ENCODE results near the gene AIG1. TPM values are rescaled to one million over a fixed set of nuclear protein-coding genes. Genes with fewer than 3 reads are reported as not detected.

AIG1 gene
- total RNA-seq, 3 donors from 2014 or later (not counting 1 experiment from before 2014, with no cell fraction given), result 5.6 to 8.9 (median 6.2) TPM

DNA sequence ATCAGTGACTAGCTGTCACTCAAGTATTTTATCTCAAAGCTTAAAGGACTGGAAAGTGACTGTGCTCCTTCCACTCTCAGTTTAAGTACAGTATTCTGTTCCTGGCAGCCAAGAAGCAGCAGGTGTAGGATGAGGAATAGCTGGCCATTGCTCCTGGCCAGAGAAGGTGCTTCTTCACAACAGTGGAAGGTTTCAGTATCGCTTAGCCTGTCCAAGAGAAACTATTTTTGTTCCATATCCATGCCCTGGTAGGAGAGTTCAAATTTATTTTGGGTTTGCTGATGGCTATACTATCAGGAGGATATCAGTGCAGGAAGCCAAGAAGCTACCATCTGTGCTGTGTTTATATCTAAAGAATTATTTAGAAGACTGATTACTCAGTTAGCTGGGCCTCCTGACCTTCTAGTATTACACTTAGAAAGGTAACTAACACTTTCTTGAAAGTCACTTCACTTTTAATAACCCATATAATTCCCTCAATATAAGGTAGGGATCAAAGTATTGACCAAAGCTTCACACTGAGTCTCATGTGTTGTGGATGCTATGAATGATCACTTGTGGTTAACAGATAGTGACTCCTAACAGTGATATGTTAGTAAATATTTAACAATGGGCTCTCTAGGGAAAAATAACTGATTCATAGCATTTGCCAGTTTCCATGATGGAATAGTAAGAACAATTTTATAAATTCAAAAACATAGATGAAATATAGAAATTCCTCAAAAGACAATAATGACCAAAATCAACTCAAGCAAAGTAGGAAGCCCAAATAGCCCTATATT is 99.9 kb downstream of the AIG1 start:
- DNase-seq, result no peak
- Mint-ChIP-seq H3K9me3 (no peaks in the 10 kb centered on the region), H3K4me1 (peaks cover 5 to 8% of the 10 kb centered on the region in 2 donors), H3K27ac (no peak overlapping the region), H3K27me3 (ENCODE audit: low read depth in 2 of 2) (no peaks in the 10 kb centered on the region), H3K36me3 (no peaks in the 10 kb centered on the region), H3K4me3 (no peak overlapping the region)
- WGBS (ENCODE audit: insufficient coverage), result 93% methylated on average over 1 of the region's 1 CpG
- Histone ChIP-seq H3K9me3 (ENCODE audit: control insufficient read depth, insufficient read depth, low read length) (no peaks in the 10 kb centered on the region), H3K4me1 (ENCODE audit: control insufficient read depth, insufficient read depth, low read length) (no peaks in the 10 kb centered on the region), H3K4me3 (ENCODE audit: low read length) (no peak overlapping the region), H3K27ac (ENCODE audit: low read length) (no peak overlapping the region), H3K27me3 (ENCODE audit: control insufficient read depth, insufficient read depth, low read length) (no peaks in the 10 kb centered on the region), H3K36me3 (ENCODE audit: control insufficient read depth, insufficient read depth, low read length) (no peaks in the 10 kb centered on the region)
- no peak for ATAC-seq
- TF ChIP-seq, protein P1, sequence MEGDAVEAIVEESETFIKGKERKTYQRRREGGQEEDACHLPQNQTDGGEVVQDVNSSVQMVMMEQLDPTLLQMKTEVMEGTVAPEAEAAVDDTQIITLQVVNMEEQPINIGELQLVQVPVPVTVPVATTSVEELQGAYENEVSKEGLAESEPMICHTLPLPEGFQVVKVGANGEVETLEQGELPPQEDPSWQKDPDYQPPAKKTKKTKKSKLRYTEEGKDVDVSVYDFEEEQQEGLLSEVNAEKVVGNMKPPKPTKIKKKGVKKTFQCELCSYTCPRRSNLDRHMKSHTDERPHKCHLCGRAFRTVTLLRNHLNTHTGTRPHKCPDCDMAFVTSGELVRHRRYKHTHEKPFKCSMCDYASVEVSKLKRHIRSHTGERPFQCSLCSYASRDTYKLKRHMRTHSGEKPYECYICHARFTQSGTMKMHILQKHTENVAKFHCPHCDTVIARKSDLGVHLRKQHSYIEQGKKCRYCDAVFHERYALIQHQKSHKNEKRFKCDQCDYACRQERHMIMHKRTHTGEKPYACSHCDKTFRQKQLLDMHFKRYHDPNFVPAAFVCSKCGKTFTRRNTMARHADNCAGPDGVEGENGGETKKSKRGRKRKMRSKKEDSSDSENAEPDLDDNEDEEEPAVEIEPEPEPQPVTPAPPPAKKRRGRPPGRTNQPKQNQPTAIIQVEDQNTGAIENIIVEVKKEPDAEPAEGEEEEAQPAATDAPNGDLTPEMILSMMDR (IDR thresholded peaks at IDR 0.05), result no peak
- intact Hi-C loops (cut with micrococcal nuclease), result no loop called here

DNA sequence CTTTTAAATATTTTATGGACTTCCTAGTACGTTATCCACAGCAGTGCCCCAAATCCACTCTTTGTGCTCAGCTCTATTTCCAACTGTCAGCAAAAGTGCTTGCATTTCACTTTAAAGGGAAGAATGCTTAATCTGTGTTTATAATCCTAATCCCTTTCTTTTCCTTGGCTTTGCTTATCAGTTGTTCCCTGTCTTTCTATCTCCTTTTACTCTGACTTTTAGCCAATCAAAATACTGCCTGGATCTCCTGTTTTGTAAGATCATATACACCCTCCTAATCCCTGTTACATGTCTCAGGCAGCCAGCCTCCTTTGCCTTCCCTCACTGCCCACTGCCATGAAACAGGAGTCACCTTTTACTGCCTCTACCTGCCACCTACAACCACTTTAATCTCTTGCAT is 102.9 kb downstream of the AIG1 start:
- no peaks in the 10 kb centered on the region for H3K4me1 ChIP-seq (ENCODE audit: control insufficient read depth, insufficient read depth, low read length)
- TF ChIP-seq, protein P1 (IDR thresholded peaks at IDR 0.05), result no peak
- no peaks in the 10 kb centered on the region for H3K27me3 ChIP-seq (ENCODE audit: control insufficient read depth, insufficient read depth, low read length)
- Mint-ChIP-seq H3K9me3 (no peaks in the 10 kb centered on the region), H3K4me1 (no peaks in the 10 kb centered on the region), H3K4me3 (no peak overlapping the region), H3K27ac (no peak overlapping the region), H3K27me3 (ENCODE audit: low read depth in 2 of 2) (no peaks in the 10 kb centered on the region), H3K36me3 (no peaks in the 10 kb centered on the region)
- H3K4me3 ChIP-seq (ENCODE audit: low read length), result no peak overlapping the region
- 47% methylated on average over 1 of the region's 1 CpG for WGBS (ENCODE audit: insufficient coverage)
- H3K36me3 ChIP-seq (ENCODE audit: control insufficient read depth, insufficient read depth, low read length), result no peaks in the 10 kb centered on the region
- H3K9me3 ChIP-seq (ENCODE audit: control insufficient read depth, insufficient read depth, low read length), result no peaks in the 10 kb centered on the region
- DNase-seq (no peak), ATAC-seq (no peak)
- H3K27ac ChIP-seq (ENCODE audit: low read length), result no peak overlapping the region
- intact Hi-C loops (cut with micrococcal nuclease), result no loop called here

DNA sequence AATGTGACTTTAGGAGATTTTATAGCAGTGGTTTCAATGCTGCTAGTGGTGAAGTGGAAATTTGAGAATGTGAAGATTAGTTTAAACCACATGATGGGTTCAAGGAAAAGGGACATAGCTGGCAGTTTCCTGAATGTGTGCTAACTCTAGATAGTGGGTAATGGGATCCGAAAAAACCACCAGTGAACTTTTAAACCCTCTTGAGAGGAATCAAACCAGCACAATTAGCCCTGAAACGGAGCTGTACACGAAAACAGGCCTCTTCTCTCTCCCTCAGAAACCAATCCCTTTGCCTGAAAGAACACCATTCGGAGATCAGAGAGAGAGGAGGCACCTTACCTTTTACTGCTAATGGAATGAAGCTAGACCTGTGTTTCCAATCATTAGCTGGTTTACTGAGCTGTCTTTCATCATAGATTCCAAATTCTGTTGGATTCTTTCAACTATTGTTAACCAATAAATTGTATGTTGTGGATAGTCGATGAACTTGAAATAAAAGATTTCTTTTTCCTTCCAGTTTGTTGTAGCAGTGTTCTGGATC is 103.9 kb downstream of the AIG1 start:
- no peaks in the 10 kb centered on the region for H3K36me3 Mint-ChIP-seq
- TF ChIP-seq, protein P1 (IDR thresholded peaks at IDR 0.05), result no peak
- DNase-seq, result no peak
- no peaks in the 10 kb centered on the region for H3K4me1 Mint-ChIP-seq
- H3K4me1 ChIP-seq (ENCODE audit: control insufficient read depth, insufficient read depth, low read length), result no peaks in the 10 kb centered on the region
- no peaks in the 10 kb centered on the region for H3K36me3 ChIP-seq (ENCODE audit: control insufficient read depth, insufficient read depth, low read length)
- intact Hi-C loops (cut with micrococcal nuclease), result no loop called here
- H3K4me3 Mint-ChIP-seq, result no peak overlapping the region
- no peaks in the 10 kb centered on the region for H3K9me3 ChIP-seq (ENCODE audit: control insufficient read depth, insufficient read depth, low read length)
- H3K27me3 Mint-ChIP-seq (ENCODE audit: low read depth in 2 of 2), result no peaks in the 10 kb centered on the region
- no peak overlapping the region for H3K4me3 ChIP-seq (ENCODE audit: low read length)
- H3K27me3 ChIP-seq (ENCODE audit: control insufficient read depth, insufficient read depth, low read length), result no peaks in the 10 kb centered on the region
- H3K9me3 Mint-ChIP-seq, result no peaks in the 10 kb centered on the region
- no peak for ATAC-seq
- H3K27ac Mint-ChIP-seq, result no peak overlapping the region
- 73% methylated on average over 4 of the region's 5 CpGs for WGBS (ENCODE audit: insufficient coverage)
- H3K27ac ChIP-seq (ENCODE audit: low read length), result no peak overlapping the region
